NCI-H187 (cell line): ENCODE measurements around the gene COL6A1.
"Not testable (repeated sequence)": the region's sequence is repeated elsewhere in the genome, so short reads cannot be mapped to it uniquely, and the experiment has no call there.

Source experiments
- DNase-seq, 2 experiments: peaks; one replicate each; lab custom pipeline; 2025; lab: John Stamatoyannopoulos, UW

COL6A1 gene

DNA sequence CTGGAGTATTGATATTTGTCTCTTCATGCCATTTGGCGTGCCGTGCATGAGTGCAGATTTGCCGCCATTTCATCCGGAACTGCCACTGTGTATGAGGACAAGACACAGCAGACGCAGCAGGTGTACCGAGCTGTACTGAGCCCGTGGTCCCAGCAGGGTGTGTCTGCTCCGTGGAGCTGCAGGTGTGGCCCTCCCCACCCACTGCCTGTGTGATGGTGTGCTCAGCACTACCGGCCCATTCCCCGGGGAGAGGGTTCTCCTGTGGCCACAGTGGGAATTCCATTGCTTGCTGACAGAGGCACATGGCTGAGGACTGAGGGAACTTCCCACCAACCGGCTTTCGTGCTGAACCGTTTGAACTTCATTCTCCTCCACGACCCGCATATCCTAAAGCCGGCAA lies 34.3 kb upstream of the COL6A1 start:
- DNase-seq, result no peak

DNA sequence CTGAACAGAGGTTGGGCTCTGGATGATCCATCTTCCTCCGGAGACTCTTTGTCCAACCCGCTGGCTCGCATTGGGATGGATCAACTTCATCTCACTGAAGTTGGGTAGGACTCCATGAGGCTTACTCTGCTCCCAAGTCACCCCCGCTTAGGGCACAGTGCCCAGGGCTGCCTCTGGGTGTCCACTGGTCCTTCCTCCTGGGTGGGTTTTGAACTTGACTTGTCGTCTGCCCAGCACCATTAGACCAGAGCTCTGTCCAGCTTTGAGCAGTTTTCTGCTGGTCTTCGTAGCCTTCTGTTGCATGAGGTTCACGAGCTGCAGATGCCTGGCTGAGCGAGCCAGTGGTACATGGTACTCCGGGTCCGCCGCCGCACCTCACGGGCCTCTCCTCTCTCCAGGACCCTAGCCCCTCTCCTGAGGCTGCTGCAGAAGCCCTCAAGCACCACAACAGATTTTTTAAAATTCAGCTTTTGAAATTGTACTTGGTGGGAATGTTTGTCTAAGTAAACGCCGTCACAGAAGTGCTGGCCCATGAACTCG lies 33.8 kb upstream of the COL6A1 start:
- no peak for DNase-seq

DNA sequence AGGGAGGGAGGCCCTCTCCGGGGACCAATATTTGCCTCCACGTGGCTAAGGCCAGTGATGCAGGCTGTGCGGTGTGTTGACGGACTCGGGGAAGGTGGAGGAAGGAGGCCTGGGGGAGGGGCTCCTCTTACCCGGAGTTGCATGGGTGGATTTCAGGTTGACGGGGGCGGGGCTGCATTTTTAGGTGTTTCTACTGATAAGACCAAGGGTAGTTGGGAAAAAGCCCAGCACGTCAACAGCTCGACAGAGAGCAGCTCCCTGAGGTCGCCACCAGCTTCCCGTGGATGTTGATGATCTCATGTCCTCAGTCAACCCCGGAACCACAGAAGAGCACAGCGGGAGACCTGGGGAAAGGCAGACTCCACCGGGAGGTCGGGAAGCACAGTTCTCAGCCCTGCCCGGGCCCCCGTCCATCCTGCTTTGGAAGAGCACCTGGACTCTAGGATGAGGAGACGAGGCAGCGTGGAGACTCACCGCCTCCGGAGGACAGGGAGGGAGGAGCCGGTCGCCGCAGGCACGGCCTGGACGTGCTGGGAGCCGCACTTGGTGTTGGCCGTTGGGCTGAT lies 32.9 kb upstream of the COL6A1 start:
- no peak for DNase-seq

DNA sequence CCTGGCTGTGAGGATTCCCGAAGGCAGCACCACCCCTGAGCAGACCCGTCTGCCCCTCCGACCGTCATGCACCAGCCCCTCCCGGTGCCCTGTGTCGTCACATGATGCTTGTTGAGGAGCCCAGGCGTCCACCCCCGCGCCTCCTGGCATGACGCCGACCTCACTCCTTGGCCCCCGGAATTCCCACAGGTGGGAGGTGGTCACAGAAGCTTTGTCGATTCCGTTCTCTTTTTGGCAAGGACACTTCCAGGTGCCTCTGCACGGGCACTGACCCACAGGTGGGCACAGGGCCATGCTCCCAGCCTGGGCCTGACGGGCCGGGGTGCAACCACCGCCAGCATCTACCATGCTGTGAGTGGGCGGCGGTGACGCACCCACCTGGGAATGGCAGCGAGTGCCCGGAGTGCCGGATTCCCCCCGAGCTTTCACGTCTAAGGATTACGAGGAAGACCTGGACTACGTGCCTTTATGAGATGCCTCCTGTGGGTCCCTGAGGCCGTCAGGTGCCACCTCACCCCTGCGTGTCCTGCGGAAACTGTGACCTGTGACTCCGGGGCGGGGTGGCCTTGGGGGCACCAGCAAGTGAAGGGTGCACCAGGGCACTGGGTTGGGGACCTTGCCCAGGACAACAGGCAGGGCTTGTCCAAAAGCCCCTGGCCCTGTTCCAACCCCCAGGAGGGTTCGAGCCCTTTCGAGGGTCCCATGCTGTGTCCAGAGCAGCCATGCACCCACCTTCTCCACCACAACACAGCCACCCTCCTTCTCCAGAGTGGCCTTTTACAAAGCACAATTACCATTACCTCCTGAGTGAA lies 31.4 kb upstream of the COL6A1 start:
- no peak for DNase-seq

DNA sequence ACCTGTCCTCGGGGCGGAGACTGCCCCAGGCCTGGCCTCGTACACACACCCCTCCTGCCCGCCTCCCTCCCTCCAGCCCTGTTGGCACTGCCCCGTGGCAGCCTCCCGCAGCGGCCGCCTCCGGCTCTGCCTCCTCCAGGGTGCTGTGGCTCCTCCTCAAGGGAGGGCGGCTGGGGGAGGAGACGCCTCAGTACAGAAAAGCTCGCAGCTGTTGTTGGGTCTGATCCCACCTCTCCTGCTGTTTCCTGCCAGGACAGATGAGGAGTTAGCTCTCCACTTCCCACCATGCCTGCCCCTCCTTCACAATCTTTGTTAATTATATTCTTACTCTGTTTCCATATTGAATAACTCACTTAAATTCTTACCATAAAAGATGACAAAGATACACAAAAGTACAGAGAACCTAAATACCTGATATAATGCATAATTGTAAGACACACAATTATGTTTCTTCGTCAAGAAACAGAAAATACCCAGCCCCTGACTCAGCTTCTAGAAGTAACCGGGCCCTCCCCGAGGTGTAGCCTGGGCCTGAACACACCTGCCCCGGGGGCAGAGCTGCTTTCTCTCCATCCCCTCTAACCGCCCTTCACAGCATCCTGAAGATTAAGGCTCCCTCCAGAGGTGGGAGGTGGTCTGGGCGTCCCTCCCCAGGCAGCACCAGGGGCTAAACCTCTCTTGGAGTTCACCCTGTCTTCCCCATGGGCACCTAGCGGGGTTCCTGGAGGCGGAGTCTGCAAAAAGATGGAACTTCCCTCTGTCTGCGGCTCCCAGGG lies 30.6 kb upstream of the COL6A1 start:
- DNase-seq, result no peak

DNA sequence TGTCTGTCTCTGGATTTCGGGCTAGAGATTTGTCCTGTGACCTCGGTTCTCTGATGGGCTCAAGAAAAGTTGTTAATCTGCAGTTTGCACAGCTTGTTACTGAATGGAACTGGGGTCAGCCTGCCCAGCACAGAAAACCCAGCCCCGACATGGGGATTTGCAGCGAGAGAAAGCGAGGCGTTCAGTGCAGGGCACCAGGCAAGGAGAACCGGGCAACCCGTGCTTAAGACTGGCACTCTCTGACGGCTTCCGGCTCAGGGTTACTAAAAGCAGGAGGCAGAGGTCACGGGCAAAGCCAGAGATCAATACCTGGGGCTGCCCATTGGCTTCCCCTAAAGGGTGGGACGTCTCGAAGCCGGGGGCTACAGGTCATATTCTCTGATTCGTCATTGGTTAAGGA lies 29.9 kb upstream of the COL6A1 start:
- DNase-seq, result no peak

DNA sequence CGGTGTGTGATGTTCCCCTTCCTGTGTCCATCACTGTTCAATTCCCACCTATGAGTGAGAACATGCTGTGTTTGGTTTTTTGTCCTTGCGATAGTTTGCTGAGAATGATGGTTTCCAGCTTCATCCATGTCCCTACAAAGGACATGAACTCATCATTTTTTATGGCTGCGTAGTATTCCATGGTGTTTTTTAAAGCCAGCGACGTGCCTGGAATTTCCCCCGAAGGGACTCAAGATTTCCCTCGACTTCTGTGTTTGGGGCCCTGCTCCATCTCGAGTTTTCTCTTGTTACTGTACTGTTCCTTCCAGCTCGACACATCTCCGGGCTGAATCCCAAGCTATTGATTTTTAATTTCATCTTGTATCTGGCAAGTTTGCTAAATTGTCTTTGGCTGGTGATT lies 29.0 kb upstream of the COL6A1 start:
- DNase-seq, result not testable (repeated sequence)

DNA sequence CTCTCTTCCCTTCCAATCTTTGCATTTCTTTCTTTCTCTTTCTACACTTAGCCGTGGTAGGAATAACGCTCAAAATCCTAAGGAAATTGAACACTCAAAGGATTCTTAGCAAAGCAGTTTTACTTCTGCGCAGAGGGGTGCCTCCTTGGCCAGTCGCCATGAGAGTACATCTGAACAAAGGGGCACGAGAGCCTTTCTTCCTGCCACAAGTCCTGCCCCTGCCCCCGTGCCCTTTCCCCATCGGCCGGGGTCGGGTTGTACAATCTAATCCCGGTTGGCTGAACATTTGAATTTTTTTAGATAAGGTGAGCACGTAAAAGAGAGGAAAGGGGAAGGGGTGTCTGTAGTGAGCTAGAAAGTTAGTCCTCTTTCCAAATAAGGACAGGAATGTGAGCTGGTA lies 28.6 kb upstream of the COL6A1 start:
- no peak for DNase-seq

DNA sequence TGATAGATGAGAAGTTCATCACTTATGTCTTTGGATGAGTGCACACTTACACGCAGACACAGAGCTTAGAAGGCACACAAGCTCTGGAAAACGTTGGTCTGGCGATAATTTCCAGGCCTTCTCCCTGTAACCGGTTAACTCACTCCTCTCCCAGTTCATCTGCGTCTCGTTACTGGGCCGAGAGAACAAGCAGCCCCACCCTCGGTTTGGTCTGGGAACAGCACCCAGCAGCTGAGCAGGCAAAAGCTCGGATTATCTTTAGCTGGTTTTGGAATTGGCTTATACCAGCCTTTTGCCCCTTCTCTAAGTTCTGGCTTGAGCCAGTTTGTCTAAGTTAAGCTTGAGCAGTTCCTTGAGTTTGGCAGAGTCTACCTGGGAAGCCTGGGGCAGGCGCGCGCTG lies 27.3 kb upstream of the COL6A1 start:
- no peak for DNase-seq

DNA sequence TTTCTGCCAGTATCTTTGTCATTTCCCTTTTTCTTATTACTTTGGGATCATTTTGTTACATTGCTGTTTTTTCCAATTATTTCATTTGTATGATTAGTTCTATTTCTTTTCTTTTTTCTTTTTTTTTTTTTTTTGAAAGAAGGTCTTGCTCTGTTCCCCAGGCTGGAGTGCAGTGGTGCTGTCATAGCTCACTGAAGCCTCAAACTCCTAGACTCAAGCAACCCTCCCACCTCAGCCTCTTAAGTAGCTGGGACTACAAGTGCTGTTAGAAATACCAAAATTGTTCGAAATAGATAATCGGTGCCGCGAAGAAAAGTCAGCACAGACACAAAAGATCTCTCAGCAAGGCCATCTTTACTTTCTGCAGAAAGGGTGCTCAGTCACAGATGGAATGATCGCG lies 26.6 kb upstream of the COL6A1 start:
- DNase-seq, result no peak

DNA sequence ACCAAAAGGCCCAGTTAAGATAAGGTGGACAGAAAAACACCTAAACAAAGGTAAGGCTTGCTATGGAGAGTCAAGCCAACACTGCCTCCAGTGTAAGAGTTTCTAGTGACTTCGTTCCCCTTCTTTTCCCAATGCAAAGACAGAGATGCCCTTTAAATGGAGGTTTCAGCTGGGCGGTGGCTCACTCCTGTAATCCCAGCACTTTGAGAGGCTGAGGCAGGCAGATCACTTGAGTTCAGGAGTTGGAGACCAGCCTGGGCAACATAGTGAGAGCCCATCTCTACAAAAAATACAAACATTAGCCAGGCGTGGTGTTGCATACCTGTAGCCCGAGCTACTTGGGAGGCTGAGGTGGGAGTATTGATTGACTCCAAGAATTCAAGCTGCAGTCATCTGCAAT lies 24.0 kb upstream of the COL6A1 start:
- DNase-seq, result no peak

DNA sequence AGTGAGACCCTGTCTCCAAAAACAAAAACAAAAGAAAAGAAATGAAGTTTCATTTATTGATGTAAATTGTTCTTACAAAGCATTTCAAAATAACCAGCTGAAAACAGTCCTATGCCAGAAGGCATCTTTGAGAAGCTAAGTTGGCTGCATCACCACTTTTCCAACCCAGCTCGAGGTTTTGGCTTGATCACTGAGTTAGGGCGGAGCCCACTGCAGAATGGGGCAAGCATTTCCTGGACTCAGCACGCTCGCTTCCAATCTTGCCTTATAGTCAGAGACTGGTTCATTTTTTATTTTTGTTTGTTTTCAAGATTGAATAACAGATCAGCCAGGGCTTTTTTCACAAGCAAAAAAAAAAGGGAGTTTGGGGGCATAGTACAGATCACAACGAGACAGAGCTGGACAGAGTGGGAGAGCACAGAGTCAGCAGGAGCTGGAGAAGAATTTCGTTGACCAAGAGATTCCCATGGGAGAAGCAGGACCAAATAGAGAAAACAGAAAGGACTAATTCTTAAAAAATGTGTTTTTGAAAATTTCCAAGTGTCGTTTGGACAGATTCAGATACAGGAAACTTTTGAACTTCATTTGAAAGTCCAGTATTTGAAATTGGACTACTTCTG lies 23.5 kb upstream of the COL6A1 start:
- DNase-seq, result no peak

DNA sequence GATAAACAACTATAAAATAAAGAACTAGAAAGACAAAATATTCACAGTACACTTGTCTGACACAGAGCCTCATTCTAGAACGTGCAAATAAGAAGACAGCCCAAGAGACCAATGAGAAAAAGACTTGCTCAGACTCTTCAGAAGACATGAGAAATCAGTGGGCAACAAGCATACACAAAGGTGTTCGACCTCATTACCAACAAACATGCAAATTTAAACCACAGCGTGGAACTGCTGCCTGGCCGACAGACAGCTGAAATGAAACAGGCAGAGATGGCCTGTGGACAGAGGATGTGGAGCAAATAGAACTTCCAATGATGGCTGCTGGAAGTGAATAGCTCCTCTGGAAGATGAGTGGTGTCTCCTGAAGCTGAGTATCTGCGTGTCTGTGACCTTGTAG lies 22.4 kb upstream of the COL6A1 start:
- DNase-seq, result no peak

DNA sequence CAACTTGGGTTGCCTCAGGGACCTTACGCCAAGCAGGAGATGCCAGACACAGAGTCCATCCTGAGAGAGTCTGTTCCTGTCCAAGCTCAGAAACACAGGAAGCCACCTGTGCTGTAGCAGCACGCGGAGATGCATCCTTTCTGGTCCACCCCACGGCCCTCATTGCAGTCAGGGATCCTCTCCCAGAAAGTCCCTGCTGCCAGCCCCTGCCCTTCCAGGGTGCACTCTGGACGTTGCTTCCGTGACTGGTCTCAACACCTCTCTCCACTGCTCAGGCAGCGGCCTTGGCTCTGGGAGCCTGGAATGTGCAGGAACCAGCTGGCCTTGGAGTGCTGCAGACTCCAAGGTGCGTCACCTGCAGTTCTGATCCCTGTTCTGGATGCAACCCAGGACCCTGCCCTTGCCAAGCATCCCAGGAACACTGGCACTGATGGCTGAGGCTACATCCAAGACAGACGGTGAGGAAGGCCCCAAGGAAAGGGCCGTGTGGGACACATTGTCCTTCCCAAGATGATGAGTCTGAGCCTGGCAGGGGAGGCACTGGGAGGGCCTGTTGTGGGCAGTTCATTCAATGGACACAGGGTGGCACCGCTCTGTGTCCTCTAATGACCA lies 21.7 kb upstream of the COL6A1 start:
- DNase-seq, result no peak

DNA sequence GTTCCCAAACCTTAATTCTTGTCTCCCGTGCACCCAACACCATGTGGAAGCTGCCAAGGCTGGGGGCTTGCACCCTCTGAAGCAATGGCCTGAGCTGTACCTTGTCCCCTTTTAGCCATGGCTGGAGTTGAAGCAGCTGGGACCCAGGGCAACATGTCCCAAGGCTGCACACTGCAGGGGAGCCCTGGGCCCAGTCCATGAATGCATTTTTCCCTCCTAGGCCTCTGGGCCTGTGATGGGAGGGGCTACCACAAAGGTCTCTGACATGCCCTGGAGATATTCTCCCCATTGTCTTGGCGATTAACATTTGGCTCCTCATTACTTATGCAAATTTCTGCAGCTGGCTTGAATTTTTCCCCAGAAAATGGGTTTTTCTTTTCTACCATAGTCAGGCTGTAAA lies 20.2 kb upstream of the COL6A1 start:
- not testable (repeated sequence) for DNase-seq

DNA sequence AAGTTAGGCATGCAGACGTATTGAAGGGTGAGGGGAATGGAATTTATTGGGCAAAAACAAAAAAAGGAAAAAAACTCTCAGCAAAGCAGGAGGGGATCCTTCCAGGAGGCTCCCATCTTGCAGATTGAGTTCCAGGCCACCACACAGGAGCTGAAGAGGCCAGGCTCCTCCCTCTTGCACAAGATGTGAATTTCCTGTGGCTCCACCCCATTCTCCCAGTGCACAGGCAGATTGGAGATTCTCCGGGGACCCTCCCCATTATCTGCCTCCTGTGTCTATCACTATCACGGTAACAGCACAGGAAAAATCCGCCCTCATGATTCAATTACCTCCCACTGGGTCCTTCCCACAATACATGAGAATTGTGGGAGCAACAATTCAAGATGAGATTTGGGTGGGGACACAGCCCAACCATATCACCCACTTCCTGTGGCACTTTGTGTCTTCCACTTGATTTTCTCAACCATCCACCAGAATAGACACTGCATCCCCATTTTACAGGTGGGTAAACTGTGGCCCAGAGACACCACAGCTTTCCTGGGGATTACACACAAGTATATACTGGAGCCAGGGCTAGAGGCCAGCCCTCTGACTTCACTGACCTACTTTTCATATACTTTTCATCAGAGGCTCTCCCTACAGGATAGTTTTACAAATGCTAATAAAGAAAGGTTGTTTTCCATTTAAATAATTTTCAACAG lies 18.9 kb upstream of the COL6A1 start:
- DNase-seq, result no peak

DNA sequence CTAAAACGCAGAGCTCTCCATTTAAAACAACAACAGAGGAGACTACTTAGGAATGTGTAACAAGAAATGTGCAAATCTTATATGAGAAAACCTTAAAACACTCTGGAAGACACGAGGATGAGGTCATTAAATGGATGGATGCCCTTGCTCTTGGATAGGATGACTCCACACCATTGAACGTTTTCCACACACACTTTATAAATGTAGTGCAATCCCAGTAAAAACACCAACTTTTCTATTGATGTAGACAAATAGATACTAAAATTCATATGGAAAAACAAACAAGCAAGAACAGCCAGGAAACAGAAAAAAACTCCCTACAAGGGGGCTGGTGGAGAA lies 18.4 kb upstream of the COL6A1 start:
- no peak for DNase-seq

DNA sequence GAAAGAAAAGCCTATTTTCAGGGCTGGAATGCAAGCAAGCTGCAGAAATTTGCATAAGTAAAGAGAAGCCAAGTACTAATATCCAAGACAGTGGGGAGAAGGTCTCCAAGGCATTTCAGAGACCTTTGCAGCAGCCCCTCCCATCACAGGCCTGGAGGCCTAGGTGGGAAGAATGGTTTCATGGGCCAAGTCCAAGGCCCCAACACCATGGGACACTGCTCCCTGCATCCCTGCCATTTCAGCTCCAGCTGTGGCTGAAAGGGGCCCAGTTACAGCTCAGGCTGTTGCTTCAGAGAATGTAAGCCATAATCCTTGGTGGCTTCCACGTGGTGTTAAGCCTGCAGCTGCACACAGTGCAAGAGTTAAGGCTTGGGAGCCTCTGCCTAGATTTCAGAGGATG lies 16.9 kb upstream of the COL6A1 start:
- no peak for DNase-seq

DNA sequence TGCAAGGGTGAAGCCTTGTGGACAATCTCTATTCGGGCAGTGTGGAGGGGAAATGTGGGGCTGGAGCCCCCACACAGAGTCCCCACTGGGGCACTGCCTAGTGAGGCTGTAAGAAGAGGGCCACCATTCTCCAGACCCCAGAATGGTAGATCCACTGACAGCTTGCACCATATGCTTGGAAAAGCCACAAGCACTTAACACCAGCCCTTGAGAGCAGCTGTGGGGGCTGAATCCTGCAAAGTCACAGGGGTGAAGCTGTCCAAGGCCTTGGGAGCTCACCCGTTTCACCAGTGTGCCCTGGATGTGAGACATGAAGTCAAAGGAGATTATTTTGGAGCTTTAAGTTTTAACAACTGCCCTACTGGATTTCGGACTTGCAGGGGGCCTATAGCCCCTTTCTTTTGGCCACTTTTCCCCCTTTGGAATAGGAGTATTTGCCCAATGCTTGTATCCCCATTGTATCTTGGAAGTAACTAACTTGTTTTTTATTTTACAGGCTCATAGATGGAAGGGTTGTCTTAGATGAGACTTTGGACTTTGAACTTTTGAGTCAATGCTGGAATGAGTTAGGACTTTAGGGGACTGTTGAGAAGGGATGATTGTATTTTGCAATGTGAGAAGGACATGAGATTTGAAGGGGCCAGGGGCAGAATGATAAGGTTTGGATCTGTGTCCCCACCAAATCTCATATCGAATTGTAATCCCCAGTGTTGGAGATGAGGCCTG lies 16.3 kb upstream of the COL6A1 start:
- no peak for DNase-seq

DNA sequence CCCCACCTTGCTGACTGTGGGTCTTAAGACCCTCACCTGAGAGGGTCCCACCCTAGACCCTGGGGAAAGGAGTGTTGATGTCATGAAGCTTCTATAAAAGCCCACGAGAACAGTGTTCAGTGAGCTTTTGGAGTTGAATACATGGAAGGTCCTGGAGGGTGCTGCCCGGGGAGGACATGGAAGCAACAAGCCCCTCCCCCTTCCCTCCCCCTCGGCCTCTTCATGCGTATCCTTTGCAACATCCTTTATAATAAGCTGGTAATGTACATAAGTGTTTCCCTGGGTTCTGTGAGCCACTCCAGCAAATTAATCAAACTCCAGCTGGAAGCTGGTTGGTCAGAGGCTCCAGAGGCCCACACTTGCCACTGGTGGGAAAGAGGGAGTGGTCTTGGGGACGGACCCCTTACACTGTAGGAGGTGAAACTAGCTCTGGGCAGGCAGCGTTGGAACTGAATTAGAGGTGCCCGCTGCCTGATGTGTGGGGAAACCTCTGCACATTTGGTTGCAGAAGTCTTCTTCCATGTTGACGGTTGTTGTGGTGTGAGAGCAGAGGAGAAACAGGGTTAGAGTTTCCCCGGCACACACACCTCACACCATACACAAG lies 14.7 kb upstream of the COL6A1 start:
- no peak for DNase-seq
